Activated naive CD4-positive, alpha-beta T cell treated with anti-CD3 and anti-CD28 coated beads, Interleukin-2, amount 50 U/mL, for 72 hours (primary cell): ENCODE data around the gene VCPKMT. TPM values are rescaled to one million over a fixed set of nuclear protein-coding genes. Genes with fewer than 3 reads are reported as not detected.

ENCODE experiments used
- ATAC-seq, 2 donors: fragments of 150-1000 bp; cut with Tn5 transposase; 2 replicates each; pipeline ENCODE4 v1.10.0; 2021; ENCODE audit warnings: mild to moderate bottlenecking in 2 of 2, moderate library complexity in 2 of 2
- DNase-seq, 2 donors: peaks; one replicate each; pipeline ENCODE4 v3.0.0; 2021 to 2022; ENCODE audit warnings: low spot score in 2 of 2
- H3K27ac Mint-ChIP-seq, 2 donors: one replicate each; pipeline ENCODE4 v1.8.0; 2022; ENCODE audit warnings: mild to moderate bottlenecking in 2 of 2, mixed read lengths in 2 of 2
- H3K36me3 Mint-ChIP-seq, 2 donors: one replicate each; pipeline ENCODE4 v1.8.0; 2022; ENCODE audit warnings: mixed read lengths in 2 of 2
- H3K9me3 Mint-ChIP-seq, 2 donors: one replicate each; pipeline ENCODE4 v1.8.0; 2022; ENCODE audit warnings: mixed read lengths in 2 of 2
- total RNA-seq, 2 donors: library from RNA; stranded (reverse); gene quantifications; one replicate each; pipeline ENCODE4 v1.2.3, GENCODE V29; 2022

The VCPKMT gene
- total RNA-seq, 2 donors from 2014 or later: 6.9 to 18.8 TPM

- Mint-ChIP-seq H3K9me3 (peaks cover 0 to 2% of the 10 kb centered on the region in 2 donors), H3K36me3 (peaks cover 18 to 34% of the 10 kb centered on the region in 2 donors), H3K27ac (peak overlapping the region; percentile 92 to 100)
- peak in 1 of 2 donors; percentile 34 for ATAC-seq
- peak in 1 of 2 donors; percentile 70 for DNase-seq
These were observed 55.3 kb downstream of the VCPKMT start for GRCh38 chr14:50060871-50061663.

- H3K27ac Mint-ChIP-seq: peak overlapping the region; percentile 92 to 100
- peak in 1 of 2 donors; percentile 51 for DNase-seq
- peaks cover 0 to 4% of the 10 kb centered on the region in 2 donors for H3K9me3 Mint-ChIP-seq
- no peak for ATAC-seq
- H3K36me3 Mint-ChIP-seq: peaks cover 13 to 34% of the 10 kb centered on the region in 2 donors
These were observed 56.4 kb downstream of the VCPKMT start for GRCh38 chr14:50059763-50060616.

Other genes starting within 250 kb of the VCPKMT start
- gene ARF6, start 223.5 kb downstream of the VCPKMT start, total RNA-seq: 100 to 1,000 TPM; 154 to 156 TPM
- gene SOS2, start 115.0 kb upstream of the VCPKMT start, total RNA-seq: 10 to 100 TPM; 22.5 to 33.1 TPM
- 10 to 100 TPM; 17.3 to 20.7 TPM for gene L2HGDH, start 195.7 kb upstream of the VCPKMT start, total RNA-seq
- 10 to 100 TPM; 13.6 to 17.2 TPM for gene DMAC2L, start 195.8 kb upstream of the VCPKMT start, total RNA-seq